GM20000 (cell line): ENCODE results near the gene TLK1.

ENCODE experiments used
- DNase-seq: peaks from one replicate; pipeline ENCODE4 v3.0.0; 2012; ENCODE audit warnings: low spot score
- TF ChIP-seq, protein P1 (sequence below): IDR thresholded peaks from 2 replicates; pipeline ENCODE4 v1.5.1; 2012; ENCODE audit warnings: mild to moderate bottlenecking, control low read depth; ENCODE audit errors: extremely low read depth, missing control alignments

TLK1 gene

DNA sequence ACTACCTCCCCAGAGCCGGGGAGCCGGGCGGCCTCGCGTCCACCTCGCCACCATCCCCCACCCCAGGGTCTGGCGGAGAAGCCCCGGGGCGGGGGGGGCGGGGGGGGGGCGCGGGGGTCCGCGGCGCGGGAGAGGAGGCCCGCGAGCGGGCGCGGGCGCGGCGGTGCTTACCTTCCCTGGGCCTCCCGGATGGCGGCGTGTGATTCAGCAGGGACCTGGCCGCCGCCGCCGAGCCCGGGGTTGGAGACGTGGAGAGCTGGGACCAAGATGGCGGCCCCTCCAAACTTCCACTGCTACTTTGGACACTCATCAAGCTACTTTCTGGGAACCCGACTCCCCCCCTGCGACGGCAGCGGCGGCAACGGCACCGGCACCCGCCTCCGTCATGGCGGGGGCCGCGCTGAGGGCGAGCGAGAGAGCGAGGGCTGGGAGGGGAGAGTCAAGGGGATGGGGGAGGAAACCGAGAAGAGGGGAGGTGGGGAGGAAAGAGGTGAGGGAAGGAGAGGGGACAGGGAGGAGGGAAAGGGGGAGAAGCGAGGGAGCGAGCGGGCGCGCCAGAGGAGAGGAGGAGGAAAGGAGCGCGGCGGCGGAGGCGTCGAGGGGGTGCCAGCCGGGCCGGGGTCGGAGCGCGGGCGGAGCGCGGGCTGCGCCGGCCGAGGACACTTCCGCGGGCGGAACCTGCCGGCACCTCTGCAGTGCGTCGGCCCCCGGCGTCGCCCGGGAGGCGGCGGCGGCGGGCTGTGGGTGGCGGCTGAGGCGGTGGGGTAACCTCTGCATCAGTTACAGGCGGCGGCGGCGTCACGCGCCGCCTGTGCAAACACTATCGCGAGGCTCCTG lies at the start of gene TLK1:
Gene TLK1 (minus strand): TSS at position 775 of the 837 bp plus-strand sequence. CDS start 465 bp downstream, at position 310.
- TF ChIP-seq, protein P1, sequence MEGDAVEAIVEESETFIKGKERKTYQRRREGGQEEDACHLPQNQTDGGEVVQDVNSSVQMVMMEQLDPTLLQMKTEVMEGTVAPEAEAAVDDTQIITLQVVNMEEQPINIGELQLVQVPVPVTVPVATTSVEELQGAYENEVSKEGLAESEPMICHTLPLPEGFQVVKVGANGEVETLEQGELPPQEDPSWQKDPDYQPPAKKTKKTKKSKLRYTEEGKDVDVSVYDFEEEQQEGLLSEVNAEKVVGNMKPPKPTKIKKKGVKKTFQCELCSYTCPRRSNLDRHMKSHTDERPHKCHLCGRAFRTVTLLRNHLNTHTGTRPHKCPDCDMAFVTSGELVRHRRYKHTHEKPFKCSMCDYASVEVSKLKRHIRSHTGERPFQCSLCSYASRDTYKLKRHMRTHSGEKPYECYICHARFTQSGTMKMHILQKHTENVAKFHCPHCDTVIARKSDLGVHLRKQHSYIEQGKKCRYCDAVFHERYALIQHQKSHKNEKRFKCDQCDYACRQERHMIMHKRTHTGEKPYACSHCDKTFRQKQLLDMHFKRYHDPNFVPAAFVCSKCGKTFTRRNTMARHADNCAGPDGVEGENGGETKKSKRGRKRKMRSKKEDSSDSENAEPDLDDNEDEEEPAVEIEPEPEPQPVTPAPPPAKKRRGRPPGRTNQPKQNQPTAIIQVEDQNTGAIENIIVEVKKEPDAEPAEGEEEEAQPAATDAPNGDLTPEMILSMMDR, result peak; percentile 10
- DNase-seq, result peak; percentile 77

DNA sequence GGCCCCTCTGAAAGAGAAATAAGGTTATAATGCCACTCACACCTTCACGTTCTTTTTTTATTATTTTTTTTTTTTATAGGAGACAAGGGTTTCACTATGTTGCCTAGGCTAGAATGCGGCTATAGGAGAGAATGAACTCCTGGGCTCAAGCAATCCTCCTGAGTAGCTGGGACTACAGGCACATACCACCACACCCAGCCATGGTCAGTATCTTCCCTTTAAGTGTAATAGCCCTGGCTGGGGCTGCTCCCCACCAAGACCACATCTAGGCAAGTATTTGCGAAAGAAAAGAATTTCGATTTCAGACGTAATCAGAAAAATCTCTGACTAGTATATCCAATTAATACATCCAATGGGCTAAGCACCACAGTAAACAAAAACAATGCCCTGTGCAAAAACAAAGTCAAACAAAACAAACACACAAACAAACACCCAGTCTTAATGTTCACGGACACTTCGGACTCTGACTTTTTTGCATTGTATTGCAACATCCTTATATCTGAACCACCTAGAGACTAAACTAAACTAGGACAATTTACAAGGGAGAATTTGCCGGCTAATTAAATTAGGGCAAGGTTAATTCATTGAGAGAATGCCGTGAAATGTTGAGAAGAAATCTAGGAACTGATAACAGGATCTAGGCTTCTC lies 49.6 kb upstream of the TLK1 start:
- DNase-seq, result no peak
- TF ChIP-seq, protein P1, result no peak

DNA sequence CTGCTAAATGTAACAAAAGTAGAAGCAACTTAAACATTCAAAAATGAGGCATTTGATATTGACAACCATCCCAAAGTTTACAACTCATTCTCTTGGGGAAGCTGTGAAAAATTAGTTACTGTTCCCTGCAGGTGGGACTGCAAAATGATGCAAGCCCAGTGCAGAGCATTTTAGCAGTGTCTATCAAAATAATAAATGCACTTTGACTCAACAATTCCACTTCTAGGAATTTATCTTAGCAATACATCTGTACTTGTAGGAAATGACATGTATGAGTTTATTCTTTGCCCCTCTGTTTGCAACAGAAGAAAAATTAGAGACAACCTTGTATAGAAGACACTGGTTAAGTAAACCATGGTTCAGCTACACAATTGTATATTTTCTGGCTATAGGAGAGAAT lies 48.0 kb upstream of the TLK1 start:
- TF ChIP-seq, protein P1, result no peak
- DNase-seq, result no peak

DNA sequence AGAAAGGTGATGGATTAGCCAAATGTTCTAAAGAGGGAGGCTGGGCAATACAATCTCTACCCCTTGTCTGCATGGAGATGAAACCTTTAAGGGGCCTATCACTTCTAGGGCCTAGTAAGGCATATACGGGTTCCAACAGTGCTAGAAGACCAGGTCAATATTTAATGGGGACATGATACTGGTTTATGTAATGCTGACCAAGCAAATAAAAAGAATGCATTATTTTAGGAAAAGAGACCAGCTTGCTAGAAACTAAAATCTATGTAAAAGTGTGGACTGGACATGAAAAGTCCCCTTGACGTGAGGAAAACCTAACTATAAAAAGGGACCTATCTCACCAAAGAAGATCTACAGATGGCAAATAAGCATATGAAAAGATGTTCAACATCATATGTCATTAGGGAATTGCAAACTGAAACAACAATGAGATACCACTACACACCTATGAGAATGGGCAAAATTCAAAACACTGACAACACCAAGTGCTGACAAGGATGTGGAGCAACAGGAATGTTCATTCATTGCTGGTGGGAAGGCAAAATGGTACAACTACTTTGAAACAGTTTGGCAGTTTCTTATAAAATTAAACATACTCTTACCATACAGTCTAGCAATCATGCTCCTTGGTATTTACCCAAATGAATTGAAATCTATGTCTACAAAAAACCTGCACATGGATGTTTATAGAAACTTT lies 45.9 kb upstream of the TLK1 start:
- no peak for DNase-seq
- TF ChIP-seq, protein P1, result no peak

DNA sequence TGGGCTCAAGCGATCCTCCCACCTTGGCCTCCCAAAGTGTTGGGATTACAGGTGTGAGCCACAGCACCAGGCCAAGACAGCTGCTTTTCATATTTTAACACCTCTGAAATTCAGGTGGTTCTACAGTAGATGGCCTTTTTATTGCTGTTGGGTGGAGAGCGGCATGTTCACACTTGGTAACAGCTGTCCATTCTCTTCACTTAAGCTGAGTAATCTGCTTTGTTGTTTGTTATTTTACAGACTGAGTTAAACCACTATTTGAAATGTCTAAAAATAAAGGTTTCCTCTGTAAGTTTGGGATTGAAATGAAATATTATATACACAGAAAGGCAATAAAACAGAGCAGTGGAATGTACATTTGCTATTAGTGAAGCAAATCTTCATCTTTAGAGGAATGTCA lies 44.9 kb upstream of the TLK1 start:
- no peak for DNase-seq
- TF ChIP-seq, protein P1, result no peak

DNA sequence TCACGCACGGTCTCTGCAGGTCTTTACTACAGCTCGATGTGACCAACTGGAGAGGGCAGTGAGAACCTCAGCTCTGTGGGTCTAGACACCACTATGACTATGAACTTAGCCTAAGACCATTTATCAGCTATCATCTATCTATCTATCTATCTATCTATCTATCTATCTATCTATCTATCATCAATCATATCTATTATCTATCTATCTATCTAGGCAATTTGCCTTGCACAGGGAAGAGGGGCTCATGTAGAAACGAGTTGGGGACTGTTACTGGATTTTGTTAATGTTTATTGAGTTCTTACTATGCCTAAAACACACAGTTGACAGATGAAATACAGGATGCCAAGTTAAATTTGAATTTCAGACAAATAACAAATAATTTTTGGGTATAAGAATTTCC lies 41.1 kb upstream of the TLK1 start:
- TF ChIP-seq, protein P1, result no peak
- DNase-seq, result no peak

DNA sequence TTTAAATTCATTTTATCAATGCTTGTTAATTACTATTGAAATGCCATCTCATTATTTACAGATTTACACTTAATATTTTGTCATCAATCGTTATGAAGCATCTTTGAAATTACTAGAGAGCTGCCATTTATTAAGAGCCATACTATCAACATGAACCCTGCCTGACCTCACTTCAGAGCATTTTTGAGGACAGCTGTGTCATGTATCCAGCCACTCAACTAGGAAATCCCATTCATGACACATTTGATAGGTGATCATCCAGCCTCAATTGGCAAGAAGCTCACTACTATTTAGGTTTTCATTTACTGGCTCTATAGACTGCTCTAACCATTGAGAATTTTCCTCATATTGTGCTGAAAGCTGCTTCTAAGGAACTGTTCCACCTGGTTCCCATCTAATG lies 40.6 kb upstream of the TLK1 start:
- no peak for DNase-seq
- TF ChIP-seq, protein P1, result no peak
